GM10248 (cell line): ENCODE data around the gene ERICH4.
"Not testable (repeated sequence)": the region's sequence is repeated elsewhere in the genome, so short reads cannot be mapped to it uniquely, and the experiment has no call there.

ENCODE experiments used
- CTCF ChIA-PET: fragments of 300-600 bp; sonication (Branson Sonifier 250); formaldehyde crosslinking; extraction: SDS; loops from one replicate; lab custom pipeline; 2021; ENCODE audit warnings: antibody characterized with exemption; lab: Yijun Ruan, JAX
- POLR2A ChIA-PET: fragments of 350-650 bp; sonication (Branson Sonifier 250); formaldehyde crosslinking; extraction: SDS; loops from one replicate; lab custom pipeline; 2020; ENCODE audit warnings: antibody characterized with exemption; lab: Yijun Ruan, JAX
- DNase-seq: peaks from one replicate; pipeline ENCODE4 v3.0.0; 2012; ENCODE audit errors: extremely low spot score
- TF ChIP-seq, protein P1 (sequence below): IDR thresholded peaks from 2 replicates; pipeline ENCODE4 v1.5.1; 2012; ENCODE audit warnings: mild to moderate bottlenecking, low read depth; ENCODE audit errors: extremely low read depth, missing control alignments, control extremely low read depth

ERICH4 gene

GRCh38 chr19:41457241-41457640 is 14.3 kb downstream of the ERICH4 start:
- DNase-seq, result peak; percentile 57
- ChIA-PET POLR2A (interaction anchor here (0.5 to 1.1 kb wide), 3 partner anchors 21 to 74 kb away, joined by 4 to 7 read pairs (median 4); no protein-coding TSS in a partner anchor), CTCF (interaction anchor here (1.0 to 15.6 kb wide), 8 partner anchors 9 to 161 kb away, joined by 3 to 343 read pairs (median 6); partner anchors contain the start of genes CEACAM21 and DMAC2)
- TF ChIP-seq, protein P1, sequence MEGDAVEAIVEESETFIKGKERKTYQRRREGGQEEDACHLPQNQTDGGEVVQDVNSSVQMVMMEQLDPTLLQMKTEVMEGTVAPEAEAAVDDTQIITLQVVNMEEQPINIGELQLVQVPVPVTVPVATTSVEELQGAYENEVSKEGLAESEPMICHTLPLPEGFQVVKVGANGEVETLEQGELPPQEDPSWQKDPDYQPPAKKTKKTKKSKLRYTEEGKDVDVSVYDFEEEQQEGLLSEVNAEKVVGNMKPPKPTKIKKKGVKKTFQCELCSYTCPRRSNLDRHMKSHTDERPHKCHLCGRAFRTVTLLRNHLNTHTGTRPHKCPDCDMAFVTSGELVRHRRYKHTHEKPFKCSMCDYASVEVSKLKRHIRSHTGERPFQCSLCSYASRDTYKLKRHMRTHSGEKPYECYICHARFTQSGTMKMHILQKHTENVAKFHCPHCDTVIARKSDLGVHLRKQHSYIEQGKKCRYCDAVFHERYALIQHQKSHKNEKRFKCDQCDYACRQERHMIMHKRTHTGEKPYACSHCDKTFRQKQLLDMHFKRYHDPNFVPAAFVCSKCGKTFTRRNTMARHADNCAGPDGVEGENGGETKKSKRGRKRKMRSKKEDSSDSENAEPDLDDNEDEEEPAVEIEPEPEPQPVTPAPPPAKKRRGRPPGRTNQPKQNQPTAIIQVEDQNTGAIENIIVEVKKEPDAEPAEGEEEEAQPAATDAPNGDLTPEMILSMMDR, result no peak

GRCh38 chr19:41462497-41462896 is 19.5 kb downstream of the ERICH4 start:
- DNase-seq, result no peak
- POLR2A ChIA-PET, result no interaction called here
- CTCF ChIA-PET, result interaction anchor here (1.8 kb wide), 1 partner anchor 13 kb away, joined by 4 read pairs; no protein-coding TSS in a partner anchor
- TF ChIP-seq, protein P1, result no peak

- DNase-seq, POLR2A ChIA-PET: not testable (repeated sequence)
- CTCF ChIA-PET, result interaction anchor here (1.8 kb wide), 1 partner anchor 14 kb away, joined by 4 read pairs; no protein-coding TSS in a partner anchor
These were observed 20.6 kb downstream of the ERICH4 start for GRCh38 chr19:41463257-41464256.

GRCh38 chr19:41476583-41476982 is 33.6 kb downstream of the ERICH4 start:
- TF ChIP-seq, protein P1, result no peak
- no peak for DNase-seq
- POLR2A ChIA-PET, result no interaction called here
- CTCF ChIA-PET, result interaction anchor here (1.0 to 2.2 kb wide), 2 partner anchors 27 to 87 kb away, joined by 3 to 5 read pairs; no protein-coding TSS in a partner anchor

- TF ChIP-seq, protein P1, result no peak
- ChIA-PET POLR2A (no interaction called here), CTCF (interaction anchor here (1.6 to 2.2 kb wide), 2 partner anchors 29 to 85 kb away, joined by 3 to 5 read pairs; no protein-coding TSS in a partner anchor)
- no peak for DNase-seq
These were observed 35.2 kb downstream of the ERICH4 start for GRCh38 chr19:41478171-41478570.

- CTCF ChIA-PET, result interaction anchor here (1.0 to 1.6 kb wide), 2 partner anchors 30 to 84 kb away, joined by 3 read pairs; no protein-coding TSS in a partner anchor
- TF ChIP-seq, protein P1, result no peak
- no peak for DNase-seq
- POLR2A ChIA-PET, result no interaction called here
These were observed 36.2 kb downstream of the ERICH4 start for GRCh38 chr19:41478875-41479756.
